Esophagus (tissue), 2 donors: ENCODE results near the gene LANCL1. TPM values are rescaled to one million over a fixed set of nuclear protein-coding genes. Genes with fewer than 3 reads are reported as not detected.

Experiments
- polyA plus RNA-seq, 2 donors: library from polyadenylated mRNA; stranded (reverse); fragments of 200-250 nt; gene quantifications; one replicate each; pipeline ENCODE4 v1.2.3, GENCODE V29; 2013
- donor health status: healthy with polysubstance abuse.
- donor health status: Bipolar disorder and iron deficiency.

Gene LANCL1
- polyA plus RNA-seq, 2 donors = 4.4 to 13.8 TPM

Other genes with a start within 250 kb of the LANCL1 start
- under 1 TPM in 1 of 2 donors, not detected in 1; 0.24 TPM for gene MYL1, start 161.6 kb downstream of the LANCL1 start, polyA plus RNA-seq
- gene CPS1, start 79.8 kb upstream of the LANCL1 start, polyA plus RNA-seq = 1 to 10 TPM in 1 of 2 donors, under 1 TPM in 1; 0.99 to 1.4 TPM